PC-3 (cell line): ENCODE data around the gene CLDN24. TPM values are rescaled to one million over a fixed set of nuclear protein-coding genes. Genes with fewer than 3 reads are reported as not detected.

Experiments used
- ATAC-seq: fragments of 200-7000 bp; cut with Tn5 transposase; 2 replicates; pipeline ENCODE4 v1.9.1; 2020; ENCODE audit warnings: mild to moderate bottlenecking, moderate library complexity
- BruUV-seq: library from RNA; stranded (reverse); fragments of 400-500 nt; replicated peaks from 2 replicates; lab custom pipeline; 2021; lab: Mats Ljungman, UMichigan
- CTCF ChIA-PET: fragments of 300-600 bp; sonication (Branson Sonifier 250); formaldehyde crosslinking; loops from one replicate; lab custom pipeline; 2022; ENCODE audit warnings: antibody characterized with exemption; lab: Charles Lee
- POLR2A ChIA-PET: fragments of 300-600 bp; sonication (Branson Sonifier 250); formaldehyde crosslinking; loops from one replicate; lab custom pipeline; 2022; ENCODE audit warnings: antibody characterized with exemption; ENCODE audit not compliant: unreplicated experiment; lab: Charles Lee
- DNase-seq: peaks from one replicate; pipeline ENCODE4 v3.0.0-alpha.2; 2015
- H2AFZ ChIP-seq: fragments of 300-600 bp; sonication (generic); 2 replicates; pipeline ENCODE4 v1.6.0; 2016; ENCODE audit warnings: antibody characterized with exemption, low read length
- H3F3A ChIP-seq: fragments of 300-600 bp; sonication (generic); one replicate; pipeline ENCODE4 v1.6.0; 2017; ENCODE audit warnings: antibody characterized with exemption, low read length, control low read depth, mild to moderate bottlenecking; ENCODE audit not compliant: unreplicated experiment
- H3K27ac ChIP-seq: fragments of 300-600 bp; sonication (generic); 2 replicates; pipeline ENCODE4 v1.5.1; 2016; ENCODE audit warnings: mild to moderate bottlenecking, low read length
- H3K27me3 ChIP-seq: fragments of 300-600 bp; sonication (generic); 2 replicates; pipeline ENCODE4 v1.6.1; 2016; ENCODE audit warnings: low read length, mixed read lengths
- H3K36me3 ChIP-seq: fragments of 300-600 bp; sonication (generic); 2 replicates; pipeline ENCODE4 v1.6.1; 2016; ENCODE audit warnings: low read depth, mixed run types, low read length, mixed read lengths
- H3K4me1 ChIP-seq: fragments of 300-600 bp; sonication (generic); 2 replicates; pipeline ENCODE4 v1.5.1; 2016; ENCODE audit warnings: low read length; ENCODE audit not compliant: insufficient read depth
- H3K4me2 ChIP-seq: fragments of 300-600 bp; sonication (generic); 2 replicates; pipeline ENCODE4 v1.6.0; 2016; ENCODE audit warnings: low read length
- H3K4me3 ChIP-seq: fragments of 300-600 bp; sonication (generic); 2 replicates; pipeline ENCODE4 v1.5.1; 2016; ENCODE audit warnings: mild to moderate bottlenecking, low read length, mixed read lengths
- H3K79me2 ChIP-seq: fragments of 300-600 bp; sonication (generic); 2 replicates; pipeline ENCODE4 v1.6.1; 2017; ENCODE audit warnings: low read length, mixed read lengths
- H3K9ac ChIP-seq: fragments of 300-600 bp; sonication (generic); 2 replicates; pipeline ENCODE4 v1.6.0; 2016; ENCODE audit warnings: mild to moderate bottlenecking, low read length
- H3K9me2 ChIP-seq: fragments of 300-600 bp; sonication (generic); replicated peaks from 2 replicates; pipeline ENCODE4 v1.6.1; 2016; ENCODE audit warnings: mixed run types, low read length, mixed read lengths
- H3K9me3 ChIP-seq: fragments of 300-600 bp; sonication (generic); 2 replicates; pipeline ENCODE4 v1.6.1; 2016; ENCODE audit warnings: low read length, mixed read lengths
- H4K20me1 ChIP-seq: fragments of 300-600 bp; sonication (generic); 2 replicates; pipeline ENCODE4 v1.6.1; 2016; ENCODE audit warnings: low read length, mixed read lengths
- EZH2 ChIP-seq: fragments of 300-600 bp; sonication (generic); IDR thresholded peaks from one replicate; pipeline ENCODE4 v1.6.1; 2017; ENCODE audit warnings: antibody characterized with exemption, mild to moderate bottlenecking, low read length; ENCODE audit not compliant: unreplicated experiment
- EZH2phosphoT487 ChIP-seq: fragments of 300-600 bp; sonication (generic); IDR thresholded peaks from 2 replicates; pipeline ENCODE4 v1.6.1; 2018; ENCODE audit warnings: mild to moderate bottlenecking, antibody characterized with exemption, low read length, borderline replicate concordance
- intact Hi-C: fragments of 100-400 bp; cut with micrococcal nuclease; formaldehyde crosslinking; loops from 2 replicates; pipeline ENCODE4 v1.9.0; 2023
- total RNA-seq: library from RNA; depleted of rRNA; stranded (reverse); fragments of >200 nt; gene quantifications from 2 replicates; pipeline ENCODE4 v1.2.3, GENCODE V29; 2014
- TF ChIP-seq, protein P1 (sequence below): fragments of 300-600 bp; sonication (generic); conservative IDR thresholded peaks from 2 replicates; pipeline ENCODE4 v1.5.1; 2017; ENCODE audit warnings: antibody characterized with exemption, low read depth, mild to moderate bottlenecking, low read length

Gene CLDN24
- total RNA-seq, 1 experiment from 2014 or later: not detected

DNA sequence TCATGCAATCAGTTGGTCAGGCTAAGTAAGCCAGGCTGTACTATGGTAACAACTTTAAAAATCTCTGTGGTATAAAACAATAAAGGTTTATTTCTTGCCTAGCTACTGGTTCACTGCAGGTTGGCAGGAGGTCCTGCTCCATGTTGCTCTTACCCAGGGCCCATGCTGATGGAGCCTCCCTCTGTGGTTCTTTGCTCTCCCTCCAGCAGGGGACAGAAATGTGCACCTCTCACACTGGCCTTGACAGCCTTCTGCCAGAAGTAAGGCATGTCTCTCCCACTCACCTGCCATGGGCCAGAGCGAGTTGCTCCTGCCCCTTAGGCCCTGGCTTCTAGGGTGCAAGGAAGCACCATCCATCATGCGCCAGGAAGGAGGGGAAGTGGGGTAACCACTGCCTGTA lies 33.3 kb downstream of the CLDN24 start:
- H3K4me2 ChIP-seq: no peak overlapping the region
- H3K27ac ChIP-seq: no peak overlapping the region
- no peak overlapping the region for H3K4me3 ChIP-seq
- intact Hi-C loops: no loop called here
- peaks cover 6% of the 10 kb centered on the region; the same call in 1 of the 2 replicates for H3K36me3 ChIP-seq
- no peaks in the 10 kb centered on the region for H4K20me1 ChIP-seq
- H3K9me2 ChIP-seq: no peaks in the 10 kb centered on the region
- H3K27me3 ChIP-seq: no peaks in the 10 kb centered on the region
- TF ChIP-seq EZH2phosphoT487: no peak
- TF ChIP-seq, protein P1, sequence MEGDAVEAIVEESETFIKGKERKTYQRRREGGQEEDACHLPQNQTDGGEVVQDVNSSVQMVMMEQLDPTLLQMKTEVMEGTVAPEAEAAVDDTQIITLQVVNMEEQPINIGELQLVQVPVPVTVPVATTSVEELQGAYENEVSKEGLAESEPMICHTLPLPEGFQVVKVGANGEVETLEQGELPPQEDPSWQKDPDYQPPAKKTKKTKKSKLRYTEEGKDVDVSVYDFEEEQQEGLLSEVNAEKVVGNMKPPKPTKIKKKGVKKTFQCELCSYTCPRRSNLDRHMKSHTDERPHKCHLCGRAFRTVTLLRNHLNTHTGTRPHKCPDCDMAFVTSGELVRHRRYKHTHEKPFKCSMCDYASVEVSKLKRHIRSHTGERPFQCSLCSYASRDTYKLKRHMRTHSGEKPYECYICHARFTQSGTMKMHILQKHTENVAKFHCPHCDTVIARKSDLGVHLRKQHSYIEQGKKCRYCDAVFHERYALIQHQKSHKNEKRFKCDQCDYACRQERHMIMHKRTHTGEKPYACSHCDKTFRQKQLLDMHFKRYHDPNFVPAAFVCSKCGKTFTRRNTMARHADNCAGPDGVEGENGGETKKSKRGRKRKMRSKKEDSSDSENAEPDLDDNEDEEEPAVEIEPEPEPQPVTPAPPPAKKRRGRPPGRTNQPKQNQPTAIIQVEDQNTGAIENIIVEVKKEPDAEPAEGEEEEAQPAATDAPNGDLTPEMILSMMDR: peak; percentile 25; the same call in 1 of the 2 replicates
- TF ChIP-seq EZH2: no peak
- no peaks in the 10 kb centered on the region for H3F3A ChIP-seq
- BruUV-seq: no TSS peak
- ChIA-PET POLR2A (no interaction called here), CTCF (no interaction called here)
- ATAC-seq (no peak), DNase-seq (peak; percentile 4)
- no peaks in the 10 kb centered on the region for H3K9me3 ChIP-seq
- H2AFZ ChIP-seq: no peak overlapping the region
- no peaks in the 10 kb centered on the region for H3K79me2 ChIP-seq
- H3K4me1 ChIP-seq: peaks cover 16% of the 10 kb centered on the region; the same call in 1 of the 2 replicates
- H3K9ac ChIP-seq: no peak overlapping the region

DNA sequence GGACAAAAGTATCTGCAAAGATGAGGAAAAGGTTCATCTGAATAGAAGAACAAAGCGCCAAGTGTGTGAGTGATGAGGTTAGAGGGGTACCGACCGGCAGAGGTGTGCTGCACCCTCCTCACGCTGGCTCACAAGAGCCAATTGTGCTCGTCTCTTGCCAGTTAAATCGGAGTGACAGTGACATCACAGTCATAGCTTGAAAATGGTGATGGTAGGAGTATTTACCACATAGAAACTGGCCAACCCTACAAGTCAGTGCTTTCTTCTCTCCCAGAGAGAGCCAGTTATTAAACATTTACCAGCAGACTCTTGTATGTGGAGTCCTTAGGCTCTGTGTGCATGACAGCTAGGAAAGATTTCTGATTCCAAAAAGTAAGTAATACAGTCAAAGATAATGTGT lies 34.5 kb downstream of the CLDN24 start:
- Histone ChIP-seq H3K4me1 (peaks cover 16% of the 10 kb centered on the region; the same call in 1 of the 2 replicates), H3K9ac (no peak overlapping the region), H3K79me2 (no peaks in the 10 kb centered on the region), H3K4me2 (no peak overlapping the region), H3K9me3 (no peaks in the 10 kb centered on the region), H3K9me2 (no peaks in the 10 kb centered on the region), H2AFZ (no peak overlapping the region), H3F3A (no peaks in the 10 kb centered on the region), H3K36me3 (peaks cover 7% of the 10 kb centered on the region; the same call in 1 of the 2 replicates), H3K27ac (no peak overlapping the region), H3K27me3 (no peaks in the 10 kb centered on the region), H4K20me1 (no peaks in the 10 kb centered on the region), H3K4me3 (no peak overlapping the region)
- ChIA-PET CTCF (no interaction called here), POLR2A (no interaction called here)
- intact Hi-C loops: no loop called here
- no peak for ATAC-seq
- DNase-seq: no peak
- no peak for TF ChIP-seq EZH2phosphoT487
- TF ChIP-seq, protein P1: no peak
- no peak for TF ChIP-seq EZH2
- no TSS peak for BruUV-seq

DNA sequence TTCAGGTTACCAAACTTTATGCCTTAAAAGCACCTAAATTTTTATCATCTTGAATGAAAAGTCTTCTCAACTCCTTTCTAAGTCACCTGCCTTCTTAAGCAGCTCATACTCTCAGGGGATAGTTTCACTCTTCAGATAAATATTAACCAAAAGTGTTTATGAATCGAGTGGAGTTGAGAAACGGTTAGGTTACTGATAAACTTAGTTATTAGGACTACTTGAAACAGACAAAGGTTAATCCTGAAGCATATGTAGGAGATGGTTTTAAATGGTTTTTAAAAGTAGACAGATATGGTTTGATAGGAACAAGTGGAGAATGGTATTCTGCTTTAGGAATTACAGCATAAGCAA lies 34.9 kb downstream of the CLDN24 start:
- ATAC-seq (no peak), DNase-seq (no peak)
- H3K9me2 ChIP-seq: no peaks in the 10 kb centered on the region
- H4K20me1 ChIP-seq: no peaks in the 10 kb centered on the region
- H3K4me1 ChIP-seq: peaks cover 16% of the 10 kb centered on the region; the same call in 1 of the 2 replicates
- no peak overlapping the region for H3K4me2 ChIP-seq
- H3K27ac ChIP-seq: no peak overlapping the region
- CTCF ChIA-PET: no interaction called here
- no TSS peak for BruUV-seq
- peaks cover 7% of the 10 kb centered on the region; the same call in 1 of the 2 replicates for H3K36me3 ChIP-seq
- no peak overlapping the region for H3K4me3 ChIP-seq
- no peaks in the 10 kb centered on the region for H3K9me3 ChIP-seq
- intact Hi-C loops: no loop called here
- no peak overlapping the region for H3K9ac ChIP-seq
- no peaks in the 10 kb centered on the region for H3K27me3 ChIP-seq
- no peaks in the 10 kb centered on the region for H3F3A ChIP-seq
- H3K79me2 ChIP-seq: no peaks in the 10 kb centered on the region
- POLR2A ChIA-PET: no interaction called here
- H2AFZ ChIP-seq: no peak overlapping the region
- TF ChIP-seq EZH2phosphoT487: no peak
- TF ChIP-seq, protein P1: no peak
- no peak for TF ChIP-seq EZH2
